WTC11 (cell line): Measurements from ENCODE around the gene TNFRSF19. TPM values are rescaled to one million over a fixed set of nuclear protein-coding genes. Genes with fewer than 3 reads are reported as not detected.

Source experiments
- ATAC-seq: fragments of 200-7000 bp; cut with Tn5 transposase; 2 replicates; pipeline ENCODE4 v1.10.0; 2021; ENCODE audit warnings: mild to moderate bottlenecking, moderate library complexity
- CTCF ChIA-PET: fragments of 300-600 bp; sonication (Branson Sonifier 250); formaldehyde crosslinking; loops from one replicate; lab custom pipeline; 2021; ENCODE audit warnings: antibody characterized with exemption; lab: Charles Lee
- POLR2A ChIA-PET: fragments of 350-600 bp; sonication (Branson Sonifier 250); formaldehyde crosslinking; loops from one replicate; lab custom pipeline; 2021; ENCODE audit warnings: antibody characterized with exemption; lab: Charles Lee
- DNase-seq: peaks from one replicate; pipeline ENCODE4 v3.0.0; 2021; ENCODE audit warnings: low spot score
- H3K27ac Mint-ChIP-seq: 2 replicates; pipeline ENCODE4 v1.8.0; 2021; ENCODE audit warnings: mixed read lengths
- H3K27me3 Mint-ChIP-seq: 2 replicates; pipeline ENCODE4 v1.8.0; 2021; ENCODE audit warnings: low read depth, mild to moderate bottlenecking, moderate library complexity, mixed read lengths
- H3K36me3 Mint-ChIP-seq: 2 replicates; pipeline ENCODE4 v1.8.0; 2021; ENCODE audit warnings: mixed read lengths
- H3K4me1 Mint-ChIP-seq: 2 replicates; pipeline ENCODE4 v1.8.0; 2022; ENCODE audit warnings: mixed read lengths
- H3K4me3 Mint-ChIP-seq: 2 replicates; pipeline ENCODE4 v1.8.0; 2021; ENCODE audit warnings: mild to moderate bottlenecking, moderate library complexity, mixed read lengths
- H3K9me3 Mint-ChIP-seq: 2 replicates; pipeline ENCODE4 v1.8.0; 2021; ENCODE audit warnings: mixed read lengths
- AR ChIP-seq: fragments of 250-450 bp; sonication (Bioruptor Pico); IDR thresholded peaks from 2 replicates; pipeline ENCODE4 v1.9.0; 2021; ENCODE audit warnings: mild to moderate bottlenecking
- ATF1 ChIP-seq: sonication (generic); formaldehyde crosslinking; IDR thresholded peaks from 2 replicates; pipeline ENCODE4 v1.8.1; 2023; ENCODE audit warnings: mild to moderate bottlenecking, moderate library complexity, missing genetic modification reagents
- ATF2 ChIP-seq: sonication (generic); formaldehyde crosslinking; IDR thresholded peaks from 2 replicates; pipeline ENCODE4 v1.8.1; 2022; ENCODE audit warnings: low read depth, missing genetic modification reagents, borderline replicate concordance
- E2F5 ChIP-seq: sonication (generic); formaldehyde crosslinking; IDR thresholded peaks from 2 replicates; pipeline ENCODE4 v1.8.1; 2022; ENCODE audit warnings: mild to moderate bottlenecking, moderate library complexity, missing genetic modification reagents
- GRHL2 ChIP-seq: fragments of 250-450 bp; sonication (Bioruptor Pico); IDR thresholded peaks from 2 replicates; pipeline ENCODE4 v1.8.0; 2022; ENCODE audit warnings: mild to moderate bottlenecking, moderate library complexity; ENCODE audit not compliant: insufficient replicate concordance, severe bottlenecking
- GTF2I ChIP-seq: fragments of 250-450 bp; sonication (Bioruptor Pico); conservative IDR thresholded peaks from 2 replicates; pipeline ENCODE4 v1.4.0; 2021; ENCODE audit warnings: mild to moderate bottlenecking
- HMGXB4 ChIP-seq: sonication (generic); formaldehyde crosslinking; IDR thresholded peaks from 2 replicates; pipeline ENCODE4 v1.8.1; 2023; ENCODE audit warnings: mild to moderate bottlenecking, moderate library complexity, missing genetic modification reagents
- JAZF1 ChIP-seq: fragments of 250-450 bp; sonication (Bioruptor Pico); IDR thresholded peaks from 2 replicates; pipeline ENCODE4 v1.9.0; 2021; ENCODE audit warnings: moderate library complexity, mild to moderate bottlenecking, inconsistent platforms
- JUN ChIP-seq: sonication (generic); formaldehyde crosslinking; IDR thresholded peaks from 2 replicates; pipeline ENCODE4 v1.8.0; 2023; ENCODE audit warnings: mild to moderate bottlenecking, missing genetic modification reagents
- KAT7 ChIP-seq: sonication (generic); formaldehyde crosslinking; IDR thresholded peaks from 2 replicates; pipeline ENCODE4 v1.8.1; 2023; ENCODE audit warnings: missing genetic modification reagents, mild to moderate bottlenecking, borderline replicate concordance
- MLX ChIP-seq: sonication (generic); formaldehyde crosslinking; IDR thresholded peaks from 2 replicates; pipeline ENCODE4 v1.8.1; 2023; ENCODE audit warnings: mild to moderate bottlenecking, missing genetic modification reagents, moderate library complexity
- MXD4 ChIP-seq: fragments of 250-450 bp; sonication (Bioruptor Pico); IDR thresholded peaks from 2 replicates; pipeline ENCODE4 v1.8.0; 2021; ENCODE audit warnings: mild to moderate bottlenecking, moderate library complexity, borderline replicate concordance
- MYBL2 ChIP-seq: sonication (generic); formaldehyde crosslinking; IDR thresholded peaks from 2 replicates; pipeline ENCODE4 v1.8.1; 2023; ENCODE audit warnings: mild to moderate bottlenecking, moderate library complexity, missing genetic modification reagents
- PRDM15 ChIP-seq: sonication (generic); formaldehyde crosslinking; IDR thresholded peaks from 2 replicates; pipeline ENCODE4 v1.8.0; 2022; ENCODE audit warnings: missing genetic modification reagents
- PRRX2 ChIP-seq: fragments of 250-450 bp; sonication (Bioruptor Pico); IDR thresholded peaks from 2 replicates; pipeline ENCODE4 v1.8.0; 2021; ENCODE audit warnings: mild to moderate bottlenecking
- RORB ChIP-seq: fragments of 250-450 bp; sonication (Bioruptor Pico); IDR thresholded peaks from 2 replicates; pipeline ENCODE4 v1.9.0; 2021; ENCODE audit warnings: mild to moderate bottlenecking
- SMAD4 ChIP-seq: sonication (generic); formaldehyde crosslinking; IDR thresholded peaks from 2 replicates; pipeline ENCODE4 v1.8.0; 2022; ENCODE audit warnings: mild to moderate bottlenecking, missing genetic modification reagents
- SP1 ChIP-seq: sonication (generic); formaldehyde crosslinking; conservative IDR thresholded peaks from 2 replicates; pipeline ENCODE4 v1.8.1; 2022; ENCODE audit warnings: missing genetic modification reagents
- TCF7 ChIP-seq: sonication (generic); formaldehyde crosslinking; IDR thresholded peaks from 2 replicates; pipeline ENCODE4 v1.8.0; 2022; ENCODE audit warnings: mild to moderate bottlenecking, low read depth, missing genetic modification reagents, moderate library complexity
- ZNF671 ChIP-seq: fragments of 250-450 bp; sonication (Bioruptor Pico); IDR thresholded peaks from 2 replicates; pipeline ENCODE4 v1.8.0; 2021; ENCODE audit warnings: mild to moderate bottlenecking
- total RNA-seq: library from RNA; stranded (reverse); gene quantifications from 3 replicates; pipeline ENCODE4 v1.2.3, GENCODE V29; 2021

TNFRSF19 gene
- total RNA-seq, 1 experiment from 2014 or later, result 0.20 TPM

- CTCF ChIA-PET, result no interaction called here
- DNase-seq, result no peak
- TF ChIP-seq MXD4 (CRISPR knock-in tag), result no peak
- no peak for TF ChIP-seq TCF7 (CRISPR knock-in tag)
- TF ChIP-seq HMGXB4 (CRISPR knock-in tag), result no peak
- no peak for TF ChIP-seq GTF2I (CRISPR knock-in tag)
- TF ChIP-seq PRDM15 (CRISPR knock-in tag), result no peak
- TF ChIP-seq JUN (CRISPR knock-in tag), result no peak
- TF ChIP-seq ZNF671 (CRISPR knock-in tag), result no peak
- TF ChIP-seq KAT7 (CRISPR knock-in tag), result no peak
- no peak for TF ChIP-seq MYBL2
- no peak for TF ChIP-seq PRRX2
- no peak for TF ChIP-seq E2F5 (CRISPR knock-in tag)
- no peak for TF ChIP-seq GRHL2 (CRISPR knock-in tag)
- TF ChIP-seq JAZF1 (CRISPR knock-in tag), result no peak
- no peak for TF ChIP-seq MLX (CRISPR knock-in tag)
- TF ChIP-seq ATF2 (CRISPR knock-in tag), result no peak
- no peak for TF ChIP-seq SMAD4
- TF ChIP-seq SP1 (CRISPR knock-in tag), result no peak
- no peak for TF ChIP-seq ATF1 (CRISPR knock-in tag)
- no peak for TF ChIP-seq AR (CRISPR knock-in tag)
- TF ChIP-seq RORB (CRISPR knock-in tag), result no peak
- Mint-ChIP-seq H3K27ac (no peak overlapping the region), H3K4me3 (peak overlapping the region; percentile 74), H3K36me3 (no peaks in the 10 kb centered on the region), H3K4me1 (peaks cover 19% of the 10 kb centered on the region), H3K27me3 (peaks cover 48% of the 10 kb centered on the region), H3K9me3 (no peaks in the 10 kb centered on the region)
- peak; percentile 19 for ATAC-seq
- POLR2A ChIA-PET, result no interaction called here
Measured at GRCh38 chr13:23579896-23580683, 9.9 kb downstream of the TNFRSF19 start.
